Stimulated activated CD4-positive, alpha-beta T cell treated with anti-CD3 and anti-CD28 coated beads, Interleukin-15, amount 100 ng/mL, for 48 hours (primary cell): ENCODE measurements around the gene KCNH1.

Experiments
- DNase-seq, 2 donors: peaks; one replicate each; pipeline ENCODE4 v3.0.0-alpha.2; 2020; ENCODE audit warnings: low read depth in 2 of 2

KCNH1 gene

DNA sequence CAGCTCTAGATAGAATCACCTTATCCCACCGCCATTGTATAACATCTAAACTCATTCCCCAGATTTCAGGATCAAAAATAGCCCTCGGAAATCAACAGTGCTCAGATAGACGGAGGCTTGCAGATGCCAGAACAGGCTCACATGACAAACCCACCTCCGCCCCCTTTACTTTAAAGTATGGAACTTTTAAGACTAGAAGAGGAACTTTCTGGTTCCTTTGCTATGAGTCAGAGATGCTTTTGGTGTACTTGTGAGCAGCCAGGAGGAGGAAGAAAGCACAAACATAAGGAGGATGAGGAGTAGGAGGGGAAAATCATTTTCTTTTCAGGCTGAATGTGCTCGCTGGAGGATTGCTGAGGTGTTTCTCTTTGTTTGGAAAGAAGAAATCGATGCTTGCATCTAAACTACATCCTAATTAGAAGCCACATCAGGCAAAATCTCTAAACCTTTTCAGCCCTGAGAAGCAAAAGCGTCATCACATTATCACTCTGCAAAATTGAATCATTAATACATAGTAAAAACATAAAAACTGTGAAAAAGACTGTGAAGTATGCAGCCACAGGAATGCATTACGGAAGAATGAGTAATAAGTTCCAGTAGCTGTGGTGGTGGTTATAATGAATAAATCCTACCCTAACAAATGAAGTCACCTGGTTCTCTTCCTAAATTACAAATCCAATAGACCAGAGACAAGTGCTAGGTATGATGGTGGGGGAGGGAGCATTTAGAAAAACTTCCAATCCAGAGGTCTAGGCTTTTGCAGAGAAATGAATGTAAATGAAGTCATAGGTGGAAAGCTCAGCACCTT is 251.3 kb downstream of the KCNH1 start:
- DNase-seq, result no peak

DNA sequence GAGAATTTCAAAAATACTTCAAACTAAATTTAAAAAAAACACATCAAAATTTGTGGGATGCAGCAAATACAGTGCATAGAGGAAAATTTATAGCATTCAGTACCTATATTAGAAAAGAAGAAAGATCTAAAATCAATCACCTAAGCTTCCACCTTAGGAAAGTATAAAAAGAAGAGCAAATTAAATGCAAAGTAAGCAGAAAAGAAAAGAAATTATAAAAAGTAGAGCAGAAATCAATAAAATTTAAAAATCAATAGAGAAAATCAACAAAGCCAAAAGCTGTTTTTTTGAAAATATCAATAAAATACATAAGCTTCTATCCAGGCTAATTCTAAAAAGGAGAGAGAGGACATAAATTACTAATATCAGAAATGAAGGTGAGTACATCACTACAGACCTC is 255.4 kb downstream of the KCNH1 start:
- DNase-seq, result no peak

DNA sequence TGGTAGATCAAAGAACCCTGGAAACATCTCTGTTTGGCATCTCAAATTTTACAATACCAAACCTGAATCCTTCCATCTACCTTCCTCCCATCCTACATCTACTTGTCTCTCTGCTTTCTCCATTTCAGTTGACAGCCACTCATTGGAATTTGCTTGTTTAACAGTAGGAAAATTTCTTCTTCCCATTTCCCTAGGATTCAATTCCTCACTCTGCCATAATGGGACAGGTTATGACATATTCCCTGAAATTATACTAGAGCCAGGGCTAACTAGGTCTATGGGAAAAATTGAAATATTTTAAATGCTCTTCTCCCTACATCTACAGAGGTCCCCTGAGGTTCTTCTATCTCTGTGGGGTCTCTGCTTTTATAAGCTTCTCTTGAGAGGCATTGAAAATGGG is 257.7 kb downstream of the KCNH1 start:
- no peak for DNase-seq

DNA sequence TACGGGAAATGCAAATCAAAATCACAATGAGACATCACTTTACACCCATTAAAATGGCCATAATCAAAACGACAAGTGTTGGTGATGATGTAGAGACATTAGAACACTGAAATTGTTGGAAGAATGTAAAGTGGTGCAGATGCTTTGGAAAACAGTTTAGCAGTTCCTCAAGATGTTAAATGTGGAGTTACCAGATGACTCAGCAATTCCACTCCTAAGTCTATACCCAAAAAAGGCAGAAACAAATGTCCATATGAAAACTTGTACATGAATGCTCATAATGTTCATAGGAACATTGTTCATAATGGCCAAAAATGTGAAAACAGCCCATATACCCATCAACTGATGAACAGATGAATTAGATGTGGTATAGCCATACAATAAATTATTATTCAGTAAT is 267.4 kb downstream of the KCNH1 start:
- DNase-seq, result no peak

DNA sequence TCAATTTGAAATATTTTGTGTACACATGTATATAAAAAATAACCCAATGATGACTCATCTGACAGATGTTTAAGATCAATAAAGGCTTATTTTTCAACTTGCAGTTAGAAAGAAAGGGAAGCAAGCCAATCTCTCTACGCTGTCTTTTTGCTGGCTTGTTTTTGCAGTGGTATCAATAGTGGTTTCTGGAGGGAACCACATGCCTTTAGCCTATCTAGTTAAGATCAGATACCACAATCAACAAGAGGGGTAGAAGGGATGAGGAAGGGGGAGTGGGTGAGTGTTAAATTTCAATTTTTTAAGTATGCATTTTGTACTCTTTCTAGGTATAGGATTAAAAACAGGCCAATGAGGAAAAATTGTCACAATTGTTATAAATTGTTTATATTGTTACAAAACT is 276.2 kb downstream of the KCNH1 start:
- DNase-seq, result no peak

DNA sequence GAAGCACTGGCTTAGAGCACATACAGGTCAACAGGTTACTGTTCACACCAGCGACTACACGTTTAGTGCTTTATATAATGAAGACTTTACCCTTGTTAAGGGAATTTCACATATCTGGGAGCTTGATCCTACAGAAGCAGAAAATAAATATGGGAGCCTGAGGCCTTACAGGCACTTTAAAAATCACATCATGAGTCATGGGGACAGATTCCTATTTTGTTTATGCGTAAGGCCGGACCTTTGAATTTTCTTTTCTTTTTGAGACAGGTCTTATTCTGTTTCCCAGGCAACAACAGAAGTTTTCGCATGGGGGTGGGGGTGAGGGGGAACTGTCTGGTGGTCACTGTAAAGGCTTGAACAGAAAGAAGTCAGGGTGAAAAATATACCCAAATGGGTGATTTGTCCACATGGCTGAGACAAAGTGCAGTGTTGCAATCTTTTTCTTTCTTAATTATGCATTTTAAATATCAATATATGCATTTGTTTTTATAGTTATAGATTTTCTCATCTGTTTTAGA is 276.7 kb downstream of the KCNH1 start:
- DNase-seq, result no peak

DNA sequence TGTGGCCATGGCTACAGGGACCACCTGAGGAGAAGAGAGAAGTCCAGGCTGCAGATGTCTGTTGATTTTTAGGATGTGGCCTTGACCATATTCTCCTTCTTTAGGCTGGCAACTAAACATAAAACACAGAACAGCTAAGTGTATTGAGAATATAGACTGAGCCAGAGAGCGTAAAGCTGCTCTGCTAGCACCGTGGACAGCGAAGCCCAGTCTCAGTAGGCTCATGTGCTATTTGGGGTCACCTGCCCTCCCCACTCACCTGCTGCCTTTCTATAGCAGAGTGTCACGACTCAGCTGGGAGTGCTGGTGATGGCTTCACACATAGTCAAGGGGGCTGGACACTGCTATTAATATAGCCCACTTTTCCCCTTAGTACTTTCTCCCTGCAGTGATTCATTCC is 278.5 kb downstream of the KCNH1 start:
- DNase-seq, result no peak

DNA sequence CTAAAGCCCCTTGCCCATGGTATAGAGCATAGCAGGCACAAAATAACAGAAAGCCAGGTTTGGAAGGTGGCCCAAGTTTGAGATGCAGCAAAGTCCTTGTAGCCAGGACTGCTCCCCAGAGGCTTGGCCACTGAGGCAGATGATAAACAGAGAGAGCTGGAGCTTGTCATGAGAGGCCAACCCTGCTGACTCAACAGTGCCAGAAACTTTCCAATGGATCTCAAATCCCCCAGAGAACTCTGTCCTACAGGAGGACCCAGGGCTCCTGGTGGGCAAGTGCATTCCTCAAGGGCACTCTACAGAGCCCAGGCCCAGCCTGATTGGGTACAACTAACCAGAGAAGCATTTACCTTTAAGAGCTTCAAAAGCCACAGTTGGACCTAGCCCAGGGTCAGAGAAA is 280.7 kb downstream of the KCNH1 start:
- DNase-seq, result no peak

DNA sequence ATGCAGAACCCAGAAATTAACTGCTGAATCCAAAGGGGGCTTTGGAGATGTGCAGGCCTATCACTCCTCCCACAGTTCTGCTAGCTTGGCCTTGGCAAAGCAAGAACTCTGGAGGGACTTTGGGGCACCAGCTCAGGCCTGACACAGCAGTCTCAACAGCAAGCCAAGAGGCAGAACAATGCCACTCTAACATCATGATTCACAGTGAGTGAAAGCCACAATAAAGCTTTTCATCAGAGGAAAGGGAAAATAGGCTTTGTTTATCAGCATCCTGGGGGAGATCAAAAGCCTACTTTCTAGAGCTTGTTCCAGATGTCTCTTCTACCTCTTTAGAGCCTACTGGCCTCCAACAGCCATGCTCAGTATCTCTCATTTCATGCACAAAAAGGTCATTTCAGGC is 283.4 kb downstream of the KCNH1 start:
- DNase-seq, result no peak

DNA sequence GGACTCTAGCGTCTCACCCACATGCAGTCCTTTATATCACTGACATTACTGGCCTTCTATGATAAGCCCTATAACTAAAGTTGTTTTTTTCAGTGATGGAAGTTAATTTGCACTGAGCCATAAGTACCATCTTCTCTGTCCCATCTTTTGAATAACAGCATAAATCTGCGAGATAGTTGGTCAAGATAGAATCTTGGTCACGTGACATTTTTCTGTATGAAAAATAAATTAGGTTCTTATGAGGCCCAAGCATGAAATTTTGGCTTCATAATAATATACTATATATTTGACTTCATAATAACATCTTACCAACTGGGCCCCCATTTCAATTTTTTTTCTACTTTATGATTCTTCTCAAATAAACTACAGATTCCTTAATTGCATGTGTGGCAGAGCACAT is 285.5 kb downstream of the KCNH1 start:
- no peak for DNase-seq

DNA sequence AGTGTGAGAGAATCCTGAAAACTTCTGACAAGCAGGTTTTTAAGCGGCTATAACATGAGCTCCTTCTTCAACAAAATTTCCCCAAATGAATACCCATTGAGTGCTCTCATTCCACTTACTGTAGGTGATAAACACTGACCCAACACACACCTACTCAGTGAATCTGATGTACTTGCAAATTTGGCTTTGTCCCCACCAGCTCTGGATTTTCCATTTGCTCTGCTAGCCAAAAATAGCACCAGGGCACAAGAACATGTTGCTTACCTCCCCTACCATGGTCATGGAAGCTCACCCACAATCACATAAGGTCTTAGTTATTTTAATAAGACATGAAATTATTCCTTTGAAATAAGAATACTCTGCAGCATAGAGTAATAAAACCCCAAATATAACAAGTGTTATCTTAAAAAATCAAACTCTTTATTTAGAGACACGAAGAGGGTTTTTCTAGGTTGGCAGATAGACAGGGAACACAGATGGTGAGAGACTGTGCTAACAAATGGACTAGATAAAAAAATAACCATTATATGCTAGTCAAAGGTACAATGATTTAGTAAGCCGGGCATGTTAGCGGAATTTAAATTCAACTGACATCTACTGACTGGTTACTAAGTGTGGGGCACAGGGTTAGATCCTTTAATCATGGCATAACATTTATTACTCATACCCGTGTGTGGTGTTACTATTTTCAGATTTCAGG is 291.9 kb downstream of the KCNH1 start:
- no peak for DNase-seq

DNA sequence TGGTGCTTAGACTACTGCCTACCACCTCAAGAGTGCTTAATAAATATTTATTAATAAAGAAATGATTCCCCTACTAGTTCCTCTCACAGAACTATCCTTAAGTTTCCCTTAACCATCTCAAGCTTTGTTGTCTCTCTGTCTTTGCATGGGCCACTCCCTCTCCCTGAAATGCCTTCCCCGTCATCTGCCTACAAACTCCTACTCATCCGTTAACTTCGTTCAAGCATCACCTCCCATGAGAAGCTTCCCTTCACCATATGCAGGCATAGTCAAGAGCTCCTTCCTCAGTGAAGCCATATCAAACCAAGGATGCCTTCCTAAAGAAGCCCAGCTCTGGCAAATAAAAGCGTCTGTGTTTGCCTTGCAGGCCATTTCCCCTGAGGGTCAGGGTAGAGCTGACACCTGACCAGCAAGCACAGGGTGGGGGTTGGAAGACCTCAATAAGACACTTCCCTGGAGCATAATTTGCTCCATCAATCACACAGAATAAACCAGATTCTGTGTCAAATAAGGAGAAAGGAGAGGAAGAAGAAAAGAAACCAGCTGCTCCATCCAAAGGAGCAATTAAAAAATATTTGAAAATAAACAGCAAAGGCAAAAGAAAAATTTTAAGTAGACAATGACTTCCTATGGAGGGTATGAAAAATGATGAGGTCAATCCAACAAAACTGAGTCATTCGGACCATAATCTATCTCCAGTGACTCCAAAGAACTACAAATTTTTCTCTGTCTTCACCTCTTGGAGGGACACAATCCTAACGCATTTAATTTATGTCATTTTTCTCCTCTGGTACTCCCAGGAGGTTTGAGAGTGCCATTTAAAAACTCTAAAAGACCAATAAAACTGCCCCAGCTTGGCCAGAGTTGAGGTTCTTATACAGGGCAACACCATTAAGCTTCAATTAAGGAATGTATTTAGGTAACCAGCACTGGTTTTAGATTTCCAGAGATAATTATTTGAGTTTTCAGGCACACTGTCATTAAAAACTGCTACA is 303.6 kb downstream of the KCNH1 start:
- DNase-seq, result no peak

DNA sequence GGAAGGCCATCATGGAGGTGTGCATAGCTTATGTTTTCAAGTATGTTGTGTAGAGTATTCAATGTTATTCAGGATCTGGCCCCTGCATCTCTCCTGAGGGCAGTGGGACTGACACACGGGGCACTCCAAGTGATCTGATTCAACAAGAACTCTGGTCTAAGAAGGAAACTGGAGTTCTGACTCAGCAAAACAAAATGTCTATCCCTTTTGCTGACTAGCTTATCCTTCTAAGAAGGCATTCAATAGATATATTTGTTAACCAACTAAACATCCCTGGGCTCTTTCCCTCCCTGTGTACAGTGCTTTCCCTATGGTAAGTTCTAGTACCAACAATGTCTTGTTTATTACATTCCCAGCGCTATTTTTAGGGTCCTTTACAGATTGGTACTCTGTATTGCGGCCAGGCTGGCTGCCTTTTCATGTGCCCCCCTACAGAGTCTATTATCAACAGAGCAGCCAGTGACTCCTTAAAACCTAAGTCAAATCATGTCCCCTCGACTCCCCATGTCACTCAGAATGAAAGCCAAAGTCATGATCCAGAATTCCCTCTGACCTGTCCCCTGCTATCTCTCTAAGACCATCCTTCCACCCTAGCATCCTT is 304.9 kb downstream of the KCNH1 start:
- no peak for DNase-seq

DNA sequence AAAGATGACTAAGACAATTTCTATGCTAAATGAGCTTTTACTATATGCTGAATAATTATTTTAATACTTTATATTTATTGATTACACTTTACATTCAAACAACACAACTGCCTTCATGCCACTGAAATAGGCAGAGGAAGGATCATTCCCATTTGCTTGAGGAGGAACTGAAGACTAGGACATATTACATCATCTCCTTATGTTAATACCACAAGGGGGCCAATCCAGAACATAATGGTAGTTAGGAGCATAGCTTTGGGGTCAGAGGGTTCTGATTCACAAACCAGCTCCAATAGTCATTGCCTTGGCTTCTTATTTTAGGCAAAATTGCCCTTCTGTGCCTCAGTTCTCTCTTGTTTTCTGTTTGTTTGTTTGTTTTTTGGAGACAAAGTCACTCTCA is 306.5 kb downstream of the KCNH1 start:
- no peak for DNase-seq

DNA sequence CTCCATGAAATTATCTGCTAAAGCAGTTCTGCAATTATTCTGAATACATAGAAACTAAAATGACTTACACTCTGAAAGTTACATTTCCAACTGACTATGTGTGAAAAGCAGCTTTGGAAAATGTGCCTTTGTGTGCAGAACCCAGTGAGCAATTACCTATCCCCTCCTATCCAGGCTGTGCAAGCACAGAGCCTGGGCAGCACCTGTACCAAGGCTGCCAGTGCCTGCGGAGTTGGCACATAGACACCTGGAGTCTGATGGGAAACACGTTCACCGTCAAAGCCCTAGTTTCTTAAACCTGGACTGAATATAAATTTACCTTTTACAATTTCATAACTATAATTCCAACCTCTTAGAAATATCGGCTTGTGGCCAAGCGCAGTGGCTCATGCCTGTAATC is 307.3 kb downstream of the KCNH1 start:
- no peak for DNase-seq

DNA sequence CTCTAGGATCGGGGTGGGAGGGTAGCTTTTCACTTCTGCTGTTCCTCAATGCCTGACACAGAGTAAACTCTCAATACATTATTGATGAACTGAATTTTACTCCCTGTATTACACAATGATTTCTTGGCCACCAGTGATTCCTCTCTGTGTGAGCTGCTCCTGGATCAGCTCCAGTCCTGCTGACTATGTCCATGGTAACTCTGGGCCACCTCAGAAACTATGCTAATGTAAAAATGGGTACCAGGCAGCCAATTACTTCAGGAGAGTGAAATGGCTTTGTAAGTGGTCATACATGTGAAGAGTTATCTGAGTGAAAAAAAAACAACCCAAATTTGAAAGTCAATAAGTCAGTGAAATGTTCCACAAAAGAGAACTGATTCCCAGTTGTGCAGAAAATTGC is 311.0 kb downstream of the KCNH1 start:
- no peak for DNase-seq

DNA sequence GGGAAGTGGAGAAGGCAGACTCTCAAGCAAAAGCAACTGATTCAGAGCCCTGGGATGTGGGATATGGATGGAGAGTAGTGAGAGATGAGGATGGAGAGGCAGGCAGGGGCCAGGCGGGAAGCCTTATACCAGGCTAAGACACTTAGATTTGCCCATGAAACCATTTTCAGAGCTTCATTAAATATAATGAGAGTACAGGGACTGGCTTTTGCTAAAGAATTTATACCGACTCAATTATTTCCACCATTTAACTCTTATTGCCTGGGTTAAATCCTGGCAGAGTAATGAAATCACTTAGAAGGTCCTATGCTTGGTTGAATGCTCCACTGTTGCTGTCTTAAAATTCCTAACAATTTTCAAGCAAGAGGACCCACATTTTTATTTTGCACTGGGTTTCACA is 311.7 kb downstream of the KCNH1 start:
- no peak for DNase-seq

DNA sequence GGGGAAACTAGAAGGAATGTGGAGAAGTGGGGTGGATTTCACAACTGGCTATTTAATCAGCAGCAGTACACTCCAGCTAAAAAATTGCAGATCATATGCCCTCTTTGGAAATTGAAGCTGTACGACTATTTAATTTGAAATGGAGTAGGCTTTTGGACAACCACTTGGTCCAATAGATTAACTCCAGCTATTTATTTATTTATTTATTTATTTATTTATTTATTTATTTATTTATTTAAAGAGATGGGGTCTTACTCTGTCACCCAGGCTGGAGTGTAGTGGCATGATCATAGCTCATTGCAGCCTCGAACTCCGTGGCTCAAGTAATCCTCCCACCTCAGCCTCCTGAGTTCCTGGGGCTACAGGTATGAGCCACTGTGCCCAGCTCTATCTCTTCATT is 312.3 kb downstream of the KCNH1 start:
- no peak for DNase-seq

DNA sequence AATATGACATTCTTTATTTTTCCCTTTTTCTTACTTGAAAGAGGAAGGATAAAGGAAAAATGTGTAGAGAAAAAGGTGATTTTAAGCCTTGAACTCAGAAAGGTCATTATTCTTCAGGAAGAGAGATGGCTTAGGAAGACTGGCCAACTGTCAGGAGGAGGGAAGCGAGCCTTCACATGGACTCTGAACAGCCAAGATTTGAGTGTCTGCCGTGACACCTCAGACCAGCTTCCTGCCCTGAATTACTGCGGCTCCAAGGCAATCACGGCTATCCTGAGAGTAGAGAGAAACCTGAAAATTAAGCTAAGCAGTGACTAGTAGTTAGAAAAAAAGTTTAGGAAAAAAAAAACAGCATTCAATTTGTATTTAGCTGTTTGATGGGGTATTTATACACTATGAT is 314.7 kb downstream of the KCNH1 start:
- no peak for DNase-seq

DNA sequence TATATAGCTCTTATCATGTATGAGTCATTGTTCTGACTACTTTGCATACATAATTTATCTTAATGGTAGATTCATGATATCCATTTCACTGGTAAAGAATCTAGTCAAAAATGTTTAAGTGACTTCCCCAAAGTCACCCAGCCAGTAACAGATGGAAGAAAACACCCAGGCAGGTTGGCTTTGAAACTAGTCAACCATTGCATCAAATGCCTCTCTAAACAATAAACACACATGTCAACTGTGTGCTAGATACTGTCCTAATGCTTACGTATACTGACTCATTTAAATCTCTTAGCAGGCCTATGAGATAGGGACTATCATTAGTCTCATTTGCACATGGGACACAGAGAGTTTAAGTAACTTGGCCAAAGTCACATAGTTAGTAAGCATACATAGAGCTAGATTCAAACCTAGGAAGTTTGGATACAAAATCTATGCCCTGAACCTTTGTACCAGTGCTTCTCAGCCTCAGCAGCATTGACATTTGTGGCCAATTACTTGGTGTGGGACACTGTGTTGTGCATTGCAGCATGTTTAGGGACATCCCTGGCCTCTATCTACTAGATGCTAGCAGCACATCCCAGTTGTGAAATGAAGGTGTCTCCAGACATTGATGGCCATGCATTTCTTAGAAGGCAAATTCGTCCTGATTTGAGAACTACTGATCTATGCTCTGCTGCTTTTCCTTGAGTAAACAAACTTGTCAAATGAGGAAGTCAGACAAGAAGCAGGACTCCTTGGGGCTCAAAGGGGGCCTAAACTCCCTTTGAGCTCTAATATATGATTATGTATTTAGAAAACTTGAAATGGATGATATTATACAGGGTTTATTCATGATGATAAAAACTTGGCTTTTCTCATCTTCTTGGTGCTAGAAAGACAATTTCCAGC is 316.3 kb downstream of the KCNH1 start:
- no peak for DNase-seq
